Osteocyte (in vitro differentiated cells): ENCODE measurements around the gene TPRG1. TPM values are rescaled to one million over a fixed set of nuclear protein-coding genes. Genes with fewer than 3 reads are reported as not detected.

Experiments
- DNase-seq: peaks from one replicate; pipeline ENCODE4 v3.0.0; 2021; ENCODE audit warnings: mixed read lengths; ENCODE audit not compliant: unreplicated experiment; ENCODE audit errors: extremely low spot score
- H3K27ac Mint-ChIP-seq: one replicate; pipeline ENCODE4 v1.8.0; 2021; ENCODE audit warnings: mild to moderate bottlenecking, mixed read lengths; ENCODE audit not compliant: unreplicated experiment
- H3K27me3 Mint-ChIP-seq: one replicate; pipeline ENCODE4 v1.8.0; 2021; ENCODE audit warnings: mixed read lengths; ENCODE audit not compliant: unreplicated experiment
- H3K36me3 Mint-ChIP-seq: one replicate; pipeline ENCODE4 v1.8.0; 2021; ENCODE audit warnings: mixed read lengths; ENCODE audit not compliant: unreplicated experiment
- H3K4me1 Mint-ChIP-seq: one replicate; pipeline ENCODE4 v1.8.0; 2021; ENCODE audit warnings: mixed read lengths; ENCODE audit not compliant: unreplicated experiment
- H3K4me3 Mint-ChIP-seq: one replicate; pipeline ENCODE4 v1.8.0; 2021; ENCODE audit warnings: mild to moderate bottlenecking, moderate library complexity, mixed read lengths; ENCODE audit not compliant: unreplicated experiment
- H3K9me3 Mint-ChIP-seq: one replicate; pipeline ENCODE4 v1.8.0; 2021; ENCODE audit warnings: mixed read lengths; ENCODE audit not compliant: unreplicated experiment
- CTCF ChIP-seq: fragments of 200-600 bp; sonication (generic); IDR thresholded peaks from 2 replicates; pipeline ENCODE4 v1.5.0; 2021; ENCODE audit warnings: antibody characterized with exemption, mild to moderate bottlenecking, moderate library complexity
- total RNA-seq: library from RNA; stranded (reverse); gene quantifications from 2 replicates; pipeline ENCODE4 v1.2.1, GENCODE V29; 2021

TPRG1 gene
- total RNA-seq, 1 donor from 2014 or later, result 0.46 TPM

GRCh38 chr3:189148081-189148507 is 23.7 kb upstream of the TPRG1 start:
- Mint-ChIP-seq H3K27me3 (no peaks in the 10 kb centered on the region), H3K4me3 (no peak overlapping the region), H3K36me3 (no peaks in the 10 kb centered on the region), H3K4me1 (peaks cover 6% of the 10 kb centered on the region), H3K27ac (peak overlapping the region; percentile 20), H3K9me3 (no peaks in the 10 kb centered on the region)
- peak; percentile 81 for TF ChIP-seq CTCF
- peak; percentile 86 for DNase-seq

- H3K4me3 Mint-ChIP-seq, result no peak overlapping the region
- no peak for DNase-seq
- H3K27ac Mint-ChIP-seq, result no peak overlapping the region
- H3K9me3 Mint-ChIP-seq, result no peaks in the 10 kb centered on the region
- no peak for TF ChIP-seq CTCF
- peaks cover 6% of the 10 kb centered on the region for H3K4me1 Mint-ChIP-seq
- H3K27me3 Mint-ChIP-seq, result peaks cover 3% of the 10 kb centered on the region
- no peaks in the 10 kb centered on the region for H3K36me3 Mint-ChIP-seq
These were observed 22.6 kb upstream of the TPRG1 start for GRCh38 chr3:189149203-189149602.

GRCh38 chr3:189157232-189158007 is 14.4 kb upstream of the TPRG1 start:
- Mint-ChIP-seq H3K36me3 (no peaks in the 10 kb centered on the region), H3K4me3 (no peak overlapping the region), H3K4me1 (no peaks in the 10 kb centered on the region), H3K9me3 (no peaks in the 10 kb centered on the region), H3K27me3 (peaks cover 13% of the 10 kb centered on the region), H3K27ac (no peak overlapping the region)
- DNase-seq, result no peak
- no peak for TF ChIP-seq CTCF

GRCh38 chr3:189158034-189158433 is 13.7 kb upstream of the TPRG1 start:
- no peak for DNase-seq
- no peak for TF ChIP-seq CTCF
- no peaks in the 10 kb centered on the region for H3K9me3 Mint-ChIP-seq
- no peaks in the 10 kb centered on the region for H3K36me3 Mint-ChIP-seq
- no peak overlapping the region for H3K4me3 Mint-ChIP-seq
- H3K27me3 Mint-ChIP-seq, result peaks cover 13% of the 10 kb centered on the region
- H3K4me1 Mint-ChIP-seq, result no peaks in the 10 kb centered on the region
- no peak overlapping the region for H3K27ac Mint-ChIP-seq

- H3K27me3 Mint-ChIP-seq, result peaks cover 5% of the 10 kb centered on the region
- H3K36me3 Mint-ChIP-seq, result no peaks in the 10 kb centered on the region
- H3K4me3 Mint-ChIP-seq, result no peak overlapping the region
- DNase-seq, result no peak
- no peaks in the 10 kb centered on the region for H3K9me3 Mint-ChIP-seq
- no peaks in the 10 kb centered on the region for H3K4me1 Mint-ChIP-seq
- no peak for TF ChIP-seq CTCF
- no peak overlapping the region for H3K27ac Mint-ChIP-seq
These were observed 11.1 kb upstream of the TPRG1 start for GRCh38 chr3:189160519-189161309.
